GM19438 (cell line): ENCODE data around the gene CST7.
"Not testable (repeated sequence)": the region's sequence is repeated elsewhere in the genome, so short reads cannot be mapped to it uniquely, and the experiment has no call there.

ENCODE experiments used
- ATAC-seq: cut with Tn5 transposase; IDR thresholded peaks from one replicate; pipeline ENCODE4 v1.9.1; 2021; ENCODE audit warnings: low read depth; ENCODE audit not compliant: unreplicated experiment

CST7 gene, protein sequence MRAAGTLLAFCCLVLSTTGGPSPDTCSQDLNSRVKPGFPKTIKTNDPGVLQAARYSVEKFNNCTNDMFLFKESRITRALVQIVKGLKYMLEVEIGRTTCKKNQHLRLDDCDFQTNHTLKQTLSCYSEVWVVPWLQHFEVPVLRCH

DNA sequence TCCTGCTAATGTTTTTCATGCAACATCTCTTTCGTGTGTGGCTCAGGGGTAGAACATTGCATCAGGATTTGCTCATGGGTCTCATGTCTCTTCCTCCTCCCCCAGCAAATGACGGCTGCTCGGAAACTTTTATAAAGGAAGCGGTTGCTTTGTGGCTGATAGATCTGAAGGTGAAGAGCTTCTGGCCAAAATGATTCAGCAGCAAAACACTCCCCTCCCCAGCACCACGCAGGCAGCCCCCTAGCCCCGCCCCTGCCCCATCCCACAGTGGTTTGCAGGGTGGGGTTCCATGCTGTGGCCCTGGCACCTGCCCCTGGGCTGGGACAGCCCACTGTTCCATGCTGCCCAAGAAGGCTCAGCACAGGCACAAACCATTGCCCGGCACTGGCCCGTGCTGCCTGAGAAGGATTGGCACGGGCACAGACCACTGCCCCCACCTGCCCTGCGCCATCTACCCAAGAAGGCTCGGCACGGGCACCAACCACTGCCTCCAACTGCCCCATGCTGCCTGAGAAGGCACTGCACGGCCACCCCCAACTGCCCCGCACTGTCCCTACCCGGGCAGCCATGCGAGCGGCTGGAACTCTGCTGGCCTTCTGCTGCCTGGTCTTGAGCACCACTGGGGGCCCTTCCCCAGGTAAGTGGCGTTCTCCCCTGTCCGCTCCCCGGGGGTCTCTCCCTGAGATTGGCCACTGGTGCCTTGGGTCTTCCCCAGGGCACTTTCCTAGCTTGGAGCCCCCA, at the start of gene CST7:
Gene CST7 (plus strand): TSS at position 331 of the 741 bp plus-strand sequence. CDS start 237 bp downstream, at position 568.
- ATAC-seq: no peak

DNA sequence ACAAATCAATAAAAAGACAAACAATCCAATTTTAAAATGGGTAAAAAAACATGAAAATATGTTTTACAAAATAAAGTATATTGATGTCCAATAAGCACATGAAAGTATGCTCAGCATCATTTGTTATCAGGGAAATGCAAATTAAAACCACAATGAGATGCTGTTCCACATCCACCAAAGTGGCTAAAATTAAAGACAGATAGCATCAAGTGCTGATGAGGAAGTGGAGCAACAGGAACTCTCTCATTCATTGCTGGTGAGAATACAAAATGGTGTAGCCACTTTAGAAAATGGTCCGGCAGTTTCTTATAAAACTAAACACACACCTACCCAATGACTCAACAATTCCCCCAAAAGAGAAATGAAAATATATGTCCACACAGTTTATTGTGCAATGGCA, 42.3 kb upstream of the CST7 start:
- ATAC-seq: no peak

DNA sequence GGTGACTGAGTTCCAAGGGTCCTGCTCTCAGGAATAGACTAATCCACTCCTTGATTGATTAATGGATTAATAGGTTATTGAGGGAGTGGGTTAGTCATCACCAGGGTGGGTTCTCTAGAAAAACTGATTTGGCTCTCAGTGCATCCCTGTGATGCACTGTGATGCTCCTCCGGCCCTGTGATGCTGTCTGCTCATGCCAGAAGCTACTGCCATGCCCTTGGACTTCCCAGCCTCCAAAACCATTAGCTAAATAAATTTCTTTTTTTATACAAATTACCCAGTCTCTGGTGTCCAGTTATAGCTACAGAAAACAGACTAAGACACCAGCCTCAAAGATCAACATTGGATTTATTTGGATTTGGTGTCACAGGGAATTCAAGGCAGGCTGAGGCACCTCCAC, 40.4 kb upstream of the CST7 start:
- no peak for ATAC-seq

DNA sequence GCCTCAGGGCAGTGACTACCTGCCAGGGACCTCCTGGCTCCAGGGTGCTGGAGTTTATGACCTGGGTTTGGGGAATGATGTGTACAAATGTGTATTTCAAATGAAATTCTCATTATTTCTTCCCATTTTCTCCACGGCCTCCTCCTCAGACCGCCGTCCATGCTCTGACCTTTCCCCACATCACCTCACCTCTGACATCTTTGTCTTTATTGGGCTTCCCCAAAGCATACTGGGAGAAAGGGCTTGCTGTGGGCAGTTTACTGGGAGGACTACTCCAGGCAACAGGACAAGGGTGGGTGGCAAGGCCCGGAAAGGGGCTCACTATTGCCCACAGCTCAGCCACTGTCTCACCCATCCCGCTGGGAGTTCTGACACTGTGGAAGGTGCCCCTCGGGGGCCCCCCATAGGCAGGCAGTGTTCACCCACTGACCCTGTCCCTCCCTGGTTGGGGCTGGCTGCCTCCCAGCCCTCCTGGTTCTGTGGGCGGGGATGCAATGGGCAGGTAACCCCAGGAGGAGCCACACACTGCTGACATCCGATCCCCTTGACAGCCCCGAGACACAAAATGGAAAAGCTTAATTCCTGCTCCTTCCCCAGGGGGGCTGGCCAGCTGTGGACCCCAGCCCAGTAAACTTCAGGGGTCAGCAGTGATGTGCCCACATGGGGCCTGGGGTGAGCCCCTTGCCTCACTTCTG, 39.8 kb upstream of the CST7 start:
- ATAC-seq: no peak

DNA sequence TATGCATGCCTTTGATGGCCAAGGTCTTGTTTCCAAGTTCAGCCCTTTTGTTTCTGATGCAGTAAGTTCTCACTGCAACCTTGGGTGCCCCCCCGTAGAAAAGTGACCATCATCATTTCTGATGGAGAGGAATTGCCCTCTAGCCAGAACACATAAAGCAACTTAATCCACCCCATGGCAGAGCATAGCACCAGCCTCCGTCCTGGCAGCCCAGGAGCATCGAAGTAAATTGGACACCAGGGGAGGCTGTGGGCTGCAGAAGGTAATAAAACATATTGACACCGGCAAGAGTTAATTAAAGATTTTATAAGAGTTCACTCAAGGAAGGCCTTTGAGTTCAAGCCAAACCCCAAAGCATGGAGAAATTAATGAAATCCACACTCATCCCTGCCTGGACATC, 39.2 kb upstream of the CST7 start:
- no peak for ATAC-seq

DNA sequence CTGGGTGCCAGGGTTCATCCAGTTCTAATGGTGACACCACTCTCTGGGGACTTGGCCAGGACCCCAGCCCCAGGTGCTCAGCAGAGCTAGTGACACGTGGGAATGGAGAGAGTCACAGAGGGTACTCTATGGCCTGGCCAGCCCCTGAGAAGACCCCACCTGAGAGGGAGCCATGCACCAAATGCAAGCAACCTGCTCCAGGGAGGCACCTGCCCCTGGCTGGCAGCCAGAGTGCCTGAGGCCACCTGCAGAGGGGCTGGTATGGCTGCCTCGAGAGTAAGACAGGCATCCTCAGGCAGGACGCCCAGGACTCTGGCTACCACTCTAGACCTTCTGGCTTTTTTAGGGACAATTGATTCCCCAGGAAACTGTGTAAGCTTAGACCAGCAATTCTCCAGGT, 38.6 kb upstream of the CST7 start:
- ATAC-seq: no peak

DNA sequence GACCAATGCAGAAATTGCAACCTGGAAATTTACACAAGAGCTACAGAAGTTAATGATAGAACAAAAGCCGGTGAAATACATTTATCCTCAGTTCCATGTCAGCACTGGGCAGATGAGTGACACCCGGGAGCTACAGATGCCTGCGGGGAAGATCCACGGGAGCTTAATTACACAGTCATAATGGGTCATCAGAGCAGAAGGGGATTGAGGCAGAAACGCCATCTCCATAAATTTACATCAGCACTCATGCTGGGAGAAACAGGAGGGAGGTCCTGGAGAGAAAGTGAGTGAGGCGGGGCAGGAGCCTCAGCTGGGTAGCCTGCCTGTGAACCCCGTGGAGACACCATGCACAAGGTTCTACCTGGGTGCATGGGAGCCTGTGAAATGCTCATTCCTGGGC, 37.6 kb upstream of the CST7 start:
- no peak for ATAC-seq

DNA sequence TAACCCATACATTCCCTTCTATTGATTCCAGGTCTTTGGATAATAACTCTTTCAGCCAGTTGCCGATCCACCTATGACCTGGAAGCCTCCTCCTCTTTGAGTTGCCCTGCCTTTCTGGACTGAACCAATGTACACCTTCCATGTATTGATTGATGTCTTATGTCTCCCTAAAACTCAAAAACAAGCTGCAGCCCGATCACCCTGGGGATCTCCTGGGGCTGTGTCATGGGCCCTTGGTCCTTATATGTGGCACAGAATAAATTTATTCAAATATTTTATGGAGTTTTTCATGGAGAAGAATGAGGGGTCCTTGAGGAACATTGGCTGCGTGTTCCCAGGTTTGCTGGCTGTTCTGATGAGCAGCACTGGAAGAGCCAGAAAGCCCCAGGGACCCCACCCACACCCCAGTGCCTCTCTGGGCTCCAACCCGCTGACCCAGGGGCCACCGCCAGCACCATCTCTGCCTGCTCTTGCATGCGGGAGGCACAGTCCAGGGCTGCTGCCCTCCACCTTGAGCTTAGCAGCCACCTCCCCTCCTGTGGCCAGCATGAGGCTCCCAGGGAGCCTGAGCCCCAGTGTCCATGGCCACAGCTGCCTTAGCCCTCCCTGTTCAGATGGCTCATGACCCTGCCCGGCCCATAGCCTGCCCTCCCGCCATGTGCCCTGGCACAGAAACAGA, 36.5 kb upstream of the CST7 start:
- ATAC-seq: no peak

DNA sequence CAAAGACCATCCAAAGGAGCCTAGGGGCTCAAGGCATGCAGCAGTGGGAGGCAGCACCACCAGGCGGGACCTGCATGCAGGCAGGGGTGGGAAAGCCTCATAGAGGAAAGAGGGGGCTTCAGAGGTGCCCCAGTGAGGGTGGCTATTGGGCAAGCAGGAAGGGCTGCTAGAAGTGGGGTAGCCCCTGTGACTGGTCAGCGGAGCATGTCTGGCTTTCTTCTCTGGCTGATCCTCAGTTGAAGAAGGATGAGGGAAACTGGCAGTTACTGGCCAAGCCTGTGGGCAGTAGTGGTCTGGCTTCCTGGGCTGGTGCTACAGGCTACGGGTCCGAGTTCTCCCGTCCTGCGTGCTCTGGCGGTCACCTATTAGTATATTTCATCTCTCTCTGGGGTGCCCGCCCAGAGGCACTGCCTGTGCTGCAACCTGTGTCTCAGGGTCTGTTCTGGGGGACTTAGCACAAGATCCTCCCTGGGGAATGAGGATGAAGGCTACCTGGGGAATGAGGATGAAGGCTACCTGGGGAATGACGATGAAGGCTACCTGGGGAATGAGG, 35.9 kb upstream of the CST7 start:
- ATAC-seq: no peak

DNA sequence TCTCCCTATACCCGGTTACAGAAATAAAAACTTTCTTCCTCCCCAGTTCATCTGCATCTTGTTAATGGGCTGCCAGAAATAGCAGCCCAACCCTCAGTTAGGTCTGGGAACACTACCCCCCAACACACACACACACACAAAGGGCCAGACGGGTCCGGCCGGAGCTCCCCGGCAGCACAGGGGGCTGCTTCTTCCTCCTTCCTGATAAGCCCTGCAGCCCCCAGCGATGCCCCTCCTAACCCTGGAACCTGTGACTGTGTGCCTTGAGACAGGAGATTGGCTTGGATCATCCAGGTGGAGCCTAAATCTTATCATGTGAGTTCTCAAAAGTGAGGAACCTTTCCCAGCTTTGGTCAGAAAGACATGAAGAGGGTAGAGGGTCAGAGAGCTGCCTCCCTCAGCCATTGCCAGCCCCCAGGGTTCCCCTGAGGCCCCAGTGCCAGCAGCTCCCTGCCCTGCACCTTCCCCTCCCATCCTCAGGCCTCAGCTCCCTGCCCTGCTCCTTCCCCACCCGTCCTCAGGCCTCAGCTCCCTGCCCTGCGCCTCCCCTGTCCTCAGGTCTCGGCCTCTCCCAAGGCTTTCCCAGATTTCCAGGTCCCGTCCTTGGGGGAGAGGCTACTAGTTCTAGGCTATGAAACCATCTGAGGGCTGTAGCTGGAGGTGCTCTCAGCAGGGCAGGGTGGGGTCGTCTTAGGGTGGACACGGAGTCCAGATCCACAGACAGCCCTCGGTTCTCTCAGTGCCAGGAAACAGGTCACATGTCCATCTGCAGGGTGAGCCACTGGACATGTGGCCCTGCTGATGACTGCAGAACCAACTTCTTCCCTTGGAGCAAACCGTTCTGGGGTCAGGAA, 34.5 kb upstream of the CST7 start:
- no peak for ATAC-seq

DNA sequence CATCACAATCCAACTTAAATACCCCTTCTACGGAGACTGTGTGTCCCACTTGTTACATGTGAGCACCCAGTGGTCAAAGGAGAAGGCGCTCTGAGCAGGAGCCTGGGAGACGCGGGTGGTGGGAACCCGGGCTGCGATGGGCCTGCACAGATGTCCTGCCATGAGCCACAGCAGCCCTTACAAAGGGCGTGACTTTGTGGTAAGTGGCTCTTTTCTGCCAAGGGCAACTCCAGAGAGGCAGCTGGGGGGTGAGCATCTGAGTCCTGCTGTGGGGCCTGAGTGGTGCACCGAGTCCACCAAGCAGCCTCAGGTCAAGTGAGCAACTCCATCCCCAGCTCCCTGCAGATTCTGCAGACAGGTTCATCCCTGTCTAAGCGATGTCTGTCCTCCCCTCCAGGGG, 33.6 kb upstream of the CST7 start:
- ATAC-seq: no peak

DNA sequence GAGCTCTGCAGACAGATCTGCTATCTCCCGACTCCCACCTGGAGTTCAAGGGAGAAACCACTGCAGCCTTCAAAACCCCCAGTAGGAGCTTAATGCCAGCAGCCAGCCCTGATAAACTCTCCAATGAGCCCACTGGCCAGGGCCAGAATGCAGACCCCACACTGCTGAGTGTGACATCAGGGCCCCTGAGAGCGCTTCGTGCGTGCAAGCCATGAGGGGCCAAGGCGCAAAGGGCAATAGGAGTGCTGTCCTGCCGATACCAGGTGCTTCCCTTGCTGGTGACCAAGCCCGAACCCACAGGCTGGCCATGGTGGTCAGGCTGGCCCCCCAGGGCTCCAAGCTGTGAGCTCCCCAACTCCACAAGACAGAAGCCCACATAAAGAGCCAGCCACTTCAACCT, 33.2 kb upstream of the CST7 start:
- no peak for ATAC-seq

DNA sequence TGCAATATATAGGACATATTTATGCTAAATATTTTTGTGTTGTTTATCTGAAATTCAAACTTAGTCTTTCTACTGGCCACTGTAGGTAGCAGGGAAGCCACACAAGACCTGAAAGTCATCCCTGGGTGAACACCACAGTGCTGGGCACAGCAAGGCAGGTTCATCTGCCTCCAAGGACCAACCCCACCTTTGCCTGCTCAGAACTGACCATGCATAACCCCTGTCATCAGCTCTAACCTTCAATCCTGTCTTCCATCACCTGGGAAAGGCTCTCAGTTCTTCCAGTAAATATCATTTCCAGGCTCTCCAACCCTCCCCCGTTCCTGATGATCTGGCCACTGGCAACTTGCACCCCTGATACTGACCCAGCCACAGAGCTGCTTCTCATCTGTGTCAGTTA, 32.7 kb upstream of the CST7 start:
- no peak for ATAC-seq

DNA sequence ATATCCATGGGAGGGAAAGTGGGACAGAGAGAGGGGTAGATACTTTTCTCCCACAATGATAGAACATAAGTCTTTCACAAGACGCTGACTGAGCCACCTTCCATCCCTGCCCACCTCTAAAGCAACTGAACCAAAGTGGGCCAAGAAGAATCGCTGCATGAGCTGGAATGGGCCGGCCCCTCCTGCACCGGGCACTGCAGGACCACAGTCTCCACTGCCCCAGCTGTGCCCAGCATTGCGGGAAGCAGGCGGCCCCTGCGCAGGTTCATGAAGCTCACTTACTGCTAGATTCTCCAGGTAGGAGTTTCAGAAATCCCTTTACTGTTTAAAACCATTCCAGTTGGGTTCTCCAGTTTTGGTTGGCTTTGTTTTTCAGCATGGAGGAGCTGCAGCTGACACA, 32.0 kb upstream of the CST7 start:
- ATAC-seq: no peak

DNA sequence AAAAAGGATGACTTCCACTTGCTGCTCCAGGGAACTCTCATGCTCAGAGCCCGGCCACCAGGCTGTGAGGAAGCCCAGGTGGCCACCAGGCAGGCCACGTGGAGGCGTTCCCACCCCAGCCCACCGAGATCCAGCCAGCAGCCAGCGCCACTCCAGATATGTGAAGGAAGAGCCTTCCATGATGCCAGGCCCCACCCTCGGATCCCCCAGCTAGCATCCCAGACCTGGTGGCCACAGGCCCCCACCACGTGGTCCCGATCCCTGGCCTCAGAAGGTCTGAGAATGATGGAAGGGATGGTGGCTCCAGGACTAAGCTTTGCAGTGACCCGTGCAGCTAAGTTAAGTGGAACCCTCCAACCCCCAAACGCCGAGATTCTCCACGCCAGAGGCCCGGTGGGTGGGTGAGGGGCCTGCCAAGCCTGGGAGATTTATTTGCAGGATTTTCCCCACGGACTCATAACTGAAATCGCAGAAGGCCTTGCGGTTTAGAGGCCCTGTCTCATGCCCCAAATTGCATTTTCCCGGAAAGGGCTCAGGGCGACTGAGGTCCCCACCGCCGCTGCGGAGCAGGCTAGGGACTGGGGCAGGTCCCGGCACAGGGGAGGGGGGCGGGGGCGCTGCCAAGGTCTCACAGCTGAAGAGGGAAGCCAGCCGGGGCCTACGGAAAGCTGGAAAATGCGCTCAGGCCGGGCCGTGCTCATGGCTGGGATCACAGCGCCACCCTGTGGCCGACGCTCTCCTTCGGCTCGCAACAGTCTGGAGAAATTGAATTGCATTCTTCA, 31.1 kb upstream of the CST7 start:
- no peak for ATAC-seq

DNA sequence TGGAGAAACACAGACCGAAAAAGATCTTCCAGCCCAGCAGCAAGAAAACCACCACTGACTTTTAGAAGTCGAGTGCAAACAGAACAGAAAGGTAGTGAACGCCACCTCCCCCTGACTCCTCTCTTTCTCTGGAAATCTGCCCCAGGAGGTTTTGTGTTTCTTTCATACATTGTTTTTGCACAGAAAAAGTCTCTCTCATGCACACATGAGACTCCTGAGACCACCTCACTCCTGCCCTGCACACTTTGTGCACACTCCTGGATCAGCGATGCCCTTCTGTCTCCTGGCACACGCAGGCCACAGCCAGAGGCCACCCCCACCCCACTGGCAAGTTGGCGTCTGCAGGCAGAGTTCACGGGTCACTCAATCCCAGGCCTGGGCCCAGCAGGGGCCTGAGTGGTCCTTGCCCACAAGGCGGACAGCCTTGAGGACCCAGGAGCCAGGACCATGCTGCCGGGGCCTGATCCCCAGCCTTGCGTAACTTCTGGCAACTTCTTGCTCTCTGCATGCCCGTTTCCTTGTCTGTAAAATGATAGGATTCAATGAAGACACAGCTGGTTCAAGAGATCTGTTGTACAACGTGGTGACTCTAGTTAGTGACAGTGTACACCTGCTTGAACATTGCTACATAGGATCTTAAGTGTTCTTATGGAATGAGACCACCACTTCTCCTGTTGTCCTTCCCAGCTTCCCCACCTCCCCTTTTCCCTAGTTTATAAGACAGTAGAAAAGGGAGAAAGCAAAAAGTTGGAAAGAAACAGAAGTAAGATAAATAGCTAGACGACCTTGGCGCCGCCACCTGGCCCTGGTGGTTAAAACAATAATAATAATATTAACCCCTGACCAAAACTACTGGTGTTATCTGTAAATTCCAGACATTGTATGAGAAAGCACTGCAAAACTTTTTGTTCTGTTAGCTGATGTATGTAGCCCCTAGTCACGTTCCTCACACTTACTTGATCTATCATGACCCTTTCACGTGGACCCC, 30.2 kb upstream of the CST7 start:
- ATAC-seq: no peak

DNA sequence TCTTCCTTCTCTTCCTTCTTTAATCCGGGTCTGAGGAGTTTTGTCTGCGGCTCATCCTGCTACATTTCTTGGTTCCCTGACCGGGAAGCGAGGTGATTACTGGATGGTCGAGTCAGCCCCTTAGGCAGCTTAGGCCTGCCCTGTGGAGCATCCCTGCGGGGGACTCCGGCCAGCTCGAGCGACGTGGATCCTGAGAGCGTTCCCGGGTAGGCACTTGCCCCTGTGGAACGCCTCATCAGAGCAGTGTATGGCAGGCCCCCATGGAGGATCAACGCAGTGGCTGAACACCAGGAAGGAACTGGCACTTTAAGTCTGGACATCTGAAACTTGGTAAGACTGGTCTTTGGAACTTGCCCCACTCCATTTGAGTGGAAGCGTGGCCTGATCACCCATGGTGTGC, 29.4 kb upstream of the CST7 start:
- ATAC-seq: not testable (repeated sequence)

DNA sequence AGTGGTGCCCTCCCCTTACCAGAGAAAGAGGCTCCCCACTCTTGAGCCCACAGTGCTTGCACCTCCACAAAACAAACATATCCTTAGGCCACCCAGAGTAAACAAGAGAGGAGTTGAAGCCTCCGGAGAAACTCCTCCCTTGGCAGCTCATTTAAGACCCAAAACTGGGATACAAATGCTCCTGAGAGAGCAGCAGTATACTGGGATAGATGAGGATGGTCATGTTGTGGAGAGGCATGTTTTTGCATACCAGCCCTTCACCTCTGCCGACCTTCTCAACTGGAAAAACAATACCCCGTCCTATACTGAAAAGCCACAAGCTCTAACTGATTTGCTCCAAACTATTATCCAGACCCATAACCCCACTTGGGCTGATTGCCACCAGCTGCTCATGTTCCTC, 28.4 kb upstream of the CST7 start:
- ATAC-seq: not testable (repeated sequence)
